HCT116 (cell line): ENCODE results near the gene EPHB2. TPM values are rescaled to one million over a fixed set of nuclear protein-coding genes. Genes with fewer than 3 reads are reported as not detected.

Experiments used
- ATAC-seq: fragments of 200-7000 bp; cut with Tn5 transposase; 2 replicates; pipeline ENCODE4 v1.9.1; 2020; ENCODE audit warnings: mild to moderate bottlenecking, moderate library complexity
- BruUV-seq: library from RNA; stranded (reverse); fragments of 400-500 nt; replicated peaks from 2 replicates; lab custom pipeline; 2021; lab: Mats Ljungman, UMichigan
- CTCF ChIA-PET: fragments of 300-600 bp; sonication (Branson Sonifier 250); formaldehyde crosslinking; loops from one replicate; lab custom pipeline; 2021; ENCODE audit warnings: antibody characterized with exemption; lab: Charles Lee
- POLR2A ChIA-PET: fragments of 300-600, 350-600 bp; sonication (Branson Sonifier 250); formaldehyde crosslinking; loops from one replicate; lab custom pipeline; 2021; ENCODE audit warnings: antibody characterized with exemption; lab: Charles Lee
- RAD21 ChIA-PET, 2 experiments: fragments of 300-600 bp; sonication (Branson Sonifier 250); formaldehyde crosslinking; loops; one replicate each; lab custom pipeline; 2023; ENCODE audit warnings: low total read pairs in 2 of 2; ENCODE audit not compliant: uncharacterized antibody in 2 of 2, unreplicated experiment in 2 of 2, low non-redundant PET in 1 of 2; lab: Charles Lee
- DNase-seq: peaks from one replicate; pipeline ENCODE4 v3.0.0-alpha.2; 2010; ENCODE audit warnings: low read depth, low spot score
- H2AFZ ChIP-seq: fragments of 200-600 bp; shearing (Covaris generic), sonication (generic); 2 replicates; pipeline ENCODE4 v1.6.1; 2017; ENCODE audit warnings: low read depth, mixed run types, mixed read lengths, antibody characterized with exemption, low read length; ENCODE audit not compliant: poor library complexity, severe bottlenecking
- H3K27ac ChIP-seq: 2 replicates; pipeline ENCODE4 v1.5.1; 2012; ENCODE audit warnings: low read depth, low read length
- H3K27me3 ChIP-seq: fragments of 200-600 bp; sonication (generic); 2 replicates; pipeline ENCODE4 v1.6.1; 2016; ENCODE audit warnings: mixed run types, low read length, mixed read lengths; ENCODE audit not compliant: insufficient read depth
- H3K36me3 ChIP-seq, 2 experiments: fragments of 200-500 bp in 1 of 2; fragments of 200-600 bp in 1 of 2; sonication (Bioruptor generic) in 1 of 2; sonication (generic) in 1 of 2; 2 replicates each; pipeline versions ENCODE4 v1.5.1 to v1.6.1; 2014 to 2016; ENCODE audit warnings: low read length in 2 of 2, inconsistent platforms in 1 of 2, mixed read lengths in 1 of 2, mixed run types in 1 of 2; ENCODE audit not compliant: insufficient read depth in 2 of 2, control insufficient read depth in 1 of 2
- H3K4me1 ChIP-seq, 2 experiments: fragments of 200-600 bp in 1 of 2; sonication (generic) in 1 of 2; 2 replicates each; pipeline versions ENCODE4 v1.5.1 to v1.6.1; 2012 to 2017; ENCODE audit warnings: low read length in 2 of 2, inconsistent platforms in 1 of 2, mild to moderate bottlenecking in 1 of 2, mixed read lengths in 1 of 2, mixed run types in 1 of 2, moderate library complexity in 1 of 2; ENCODE audit not compliant: insufficient read depth in 2 of 2, control insufficient read depth in 1 of 2
- H3K4me2 ChIP-seq: fragments of 200-600 bp; sonication (generic); 2 replicates; pipeline ENCODE4 v1.6.1; 2017; ENCODE audit warnings: mixed run types, low read length, mixed read lengths
- H3K4me3 ChIP-seq, 2 experiments: fragments of 200-600 bp in 1 of 2; sonication (generic) in 1 of 2; replicated peaks in 1 of 2; 2 replicates each; pipeline ENCODE4 v1.5.1; 2011 to 2016; ENCODE audit warnings: low read length in 2 of 2, control low read depth in 1 of 2, low read depth in 1 of 2, mild to moderate bottlenecking in 1 of 2, mixed read lengths in 1 of 2, mixed run types in 1 of 2
- H3K79me2 ChIP-seq: fragments of 200-600 bp; sonication (generic); 2 replicates; pipeline ENCODE4 v1.6.1; 2017; ENCODE audit warnings: mild to moderate bottlenecking, mixed run types, low read length, moderate library complexity, mixed read lengths; ENCODE audit not compliant: insufficient read depth
- H3K9ac ChIP-seq: fragments of 200-600 bp; sonication (generic); 2 replicates; pipeline ENCODE4 v1.6.1; 2016; ENCODE audit warnings: low read length, mixed read lengths
- H3K9me2 ChIP-seq: fragments of 200-600 bp; sonication (generic), shearing (Covaris generic); 2 replicates; pipeline ENCODE4 v1.6.1; 2017; ENCODE audit warnings: mixed run types, mild to moderate bottlenecking, moderate library complexity; ENCODE audit not compliant: insufficient read depth
- H3K9me3 ChIP-seq, 2 experiments: fragments of 200-500 bp in 1 of 2; fragments of 200-600 bp in 1 of 2; sonication (Bioruptor generic) in 1 of 2; sonication (generic) in 1 of 2; 2 replicates each; pipeline ENCODE4 v1.6.1; 2014 to 2017; ENCODE audit warnings: low read length in 2 of 2, mixed read lengths in 2 of 2, inconsistent platforms in 1 of 2, low read depth in 1 of 2, mild to moderate bottlenecking in 1 of 2, mixed run types in 1 of 2, moderate library complexity in 1 of 2; ENCODE audit not compliant: control insufficient read depth in 1 of 2, insufficient read depth in 1 of 2
- H4K20me1 ChIP-seq: fragments of 200-600 bp; sonication (generic), shearing (Covaris generic); 2 replicates; pipeline ENCODE4 v1.6.1; 2017; ENCODE audit warnings: mixed run types, mild to moderate bottlenecking, moderate library complexity; ENCODE audit not compliant: insufficient read depth
- ATF3 ChIP-seq: IDR thresholded peaks from 2 replicates; pipeline ENCODE4 v1.6.1; 2012
- CBX3 ChIP-seq: IDR thresholded peaks from 2 replicates; pipeline ENCODE4 v1.6.1; 2012; ENCODE audit warnings: low read depth
- CEBPB ChIP-seq: IDR thresholded peaks from 2 replicates; pipeline ENCODE4 v1.6.1; 2012; ENCODE audit warnings: low read depth
- CTCF ChIP-seq, 3 experiments: fragments of 200-600 bp in 1 of 3; sonication (generic) in 1 of 3; IDR thresholded peaks in 2 of 3; conservative IDR thresholded peaks in 1 of 3; 2 replicates each; pipeline ENCODE4 v1.5.1; 2012 to 2017; ENCODE audit warnings: low read depth in 2 of 3, low read length in 2 of 3, antibody characterized with exemption in 1 of 3, borderline replicate concordance in 1 of 3, control low read depth in 1 of 3, mild to moderate bottlenecking in 1 of 3, mixed read lengths in 1 of 3, mixed run types in 1 of 3, moderate library complexity in 1 of 3; ENCODE audit not compliant: insufficient read depth in 1 of 3
- ELF1 ChIP-seq: IDR thresholded peaks from 2 replicates; pipeline ENCODE4 v1.6.1; 2012; ENCODE audit warnings: low read depth, borderline replicate concordance
- EZH2 ChIP-seq: fragments of 200-600 bp; sonication (generic); IDR thresholded peaks from 2 replicates; pipeline ENCODE4 v1.6.1; 2017; ENCODE audit warnings: antibody characterized with exemption, mixed run types
- FOSL1 ChIP-seq: IDR thresholded peaks from 2 replicates; pipeline ENCODE4 v1.6.1; 2012; ENCODE audit warnings: low read depth
- MAX ChIP-seq: IDR thresholded peaks from 2 replicates; pipeline ENCODE4 v1.6.1; 2012
- POLR2A ChIP-seq: IDR thresholded peaks from 2 replicates; pipeline ENCODE4 v1.7.0; 2011; ENCODE audit warnings: borderline replicate concordance; ENCODE audit not compliant: insufficient read depth, insufficient read length; ENCODE audit errors: extremely low read depth
- POLR2AphosphoS5 ChIP-seq: IDR thresholded peaks from 2 replicates; pipeline ENCODE4 v1.6.1; 2011; ENCODE audit warnings: mild to moderate bottlenecking, low read depth, low read length, moderate library complexity
- RAD21 ChIP-seq: IDR thresholded peaks from 2 replicates; pipeline ENCODE4 v1.6.1; 2012; ENCODE audit warnings: low read depth, mild to moderate bottlenecking
- REST ChIP-seq: IDR thresholded peaks from 2 replicates; pipeline ENCODE4 v1.6.1; 2012; ENCODE audit warnings: low read depth
- SIN3A ChIP-seq: IDR thresholded peaks from 2 replicates; pipeline ENCODE4 v1.6.1; 2012; ENCODE audit warnings: low read depth
- SRF ChIP-seq: IDR thresholded peaks from 2 replicates; pipeline ENCODE4 v1.6.1; 2012; ENCODE audit warnings: low read depth
- TCF7L2 ChIP-seq: IDR thresholded peaks from 2 replicates; pipeline ENCODE4 v1.7.0; 2011; ENCODE audit warnings: borderline replicate concordance, inconsistent platforms; ENCODE audit not compliant: insufficient read depth, insufficient read length; ENCODE audit errors: extremely low read depth
- YY1 ChIP-seq: IDR thresholded peaks from 2 replicates; pipeline ENCODE4 v1.6.1; 2011; ENCODE audit warnings: low read length, low read depth, moderate library complexity, mild to moderate bottlenecking; ENCODE audit not compliant: insufficient replicate concordance; ENCODE audit errors: extremely low read depth
- ZBTB33 ChIP-seq: IDR thresholded peaks from 2 replicates; pipeline ENCODE4 v1.6.1; 2011; ENCODE audit warnings: mild to moderate bottlenecking, low read length, moderate library complexity; ENCODE audit not compliant: insufficient replicate concordance; ENCODE audit errors: extremely low read depth
- ZFX ChIP-seq: fragments of 450-650 bp; IDR thresholded peaks from 2 replicates; pipeline ENCODE4 v1.6.1; 2017
- intact Hi-C: fragments of 100-400 bp; cut with micrococcal nuclease; formaldehyde crosslinking; loops from 2 replicates; pipeline ENCODE4 v1.10.0; 2022
- total RNA-seq: library from RNA; stranded (reverse); gene quantifications from one replicate; pipeline ENCODE4 v1.2.1, GENCODE V29; 2021; ENCODE audit not compliant: unreplicated experiment

EPHB2 gene
- total RNA-seq, 1 experiment from 2014 or later: 19.5 TPM

GRCh38 chr1:22815421-22816066, 104.9 kb downstream of the EPHB2 start:
- H4K20me1 ChIP-seq: no peaks in the 10 kb centered on the region
- no peak for DNase-seq
- TF ChIP-seq FOSL1 (no peak), ZBTB33 (no peak), ATF3 (no peak), ZFX (no peak), POLR2AphosphoS5 (no peak), ELF1 (no peak), RAD21 (no peak), CEBPB (no peak), TCF7L2 (no peak), SIN3A (no peak), SRF (no peak), POLR2A (no peak), CTCF (IDR thresholded peaks at IDR 0.05 in 2 of 3, conservative IDR thresholded peaks at IDR 0.05 in 1 of 3; ENCODE audit: borderline replicate concordance in 1 of 3, insufficient read depth in 1 of 3, low read depth in 2 of 3, low read length in 2 of 3) (no peak), YY1 (no peak), CBX3 (no peak), MAX (no peak), EZH2 (no peak), REST (no peak)
- TF ChIP-seq, all 23 proteins: peak for 0
- intact Hi-C loops: no loop called here
- no TSS peak for BruUV-seq
- ChIA-PET POLR2A (no interaction called here), RAD21 (no interaction called here), CTCF (no interaction called here)
- Histone ChIP-seq H3K79me2 (no peaks in the 10 kb centered on the region), H3K9me2 (no peaks in the 10 kb centered on the region), H3K27me3 (no peaks in the 10 kb centered on the region), H3K4me3 (no peak overlapping the region), H3K4me1 (peaks cover 0 to 26% of the 10 kb centered on the region in 2 experiments; a peak in 3 of 4 replicates), H3K9ac (no peak overlapping the region), H3K27ac (no peak overlapping the region), H3K36me3 (no peaks in the 10 kb centered on the region), H3K9me3 (no peaks in the 10 kb centered on the region), H3K4me2 (no peak overlapping the region), H2AFZ (no peak overlapping the region)
- no peak for ATAC-seq
